ENCODE results near the gene PLIN5.
"Not testable (repeated sequence)": the region's sequence is repeated elsewhere in the genome, so short reads cannot be mapped to it uniquely, and the experiment has no call there.

The PLIN5 gene

GRCh38 chr19:4566402-4567051, 31.5 kb upstream of the PLIN5 start:
- DNase-seq = no peak

DNA sequence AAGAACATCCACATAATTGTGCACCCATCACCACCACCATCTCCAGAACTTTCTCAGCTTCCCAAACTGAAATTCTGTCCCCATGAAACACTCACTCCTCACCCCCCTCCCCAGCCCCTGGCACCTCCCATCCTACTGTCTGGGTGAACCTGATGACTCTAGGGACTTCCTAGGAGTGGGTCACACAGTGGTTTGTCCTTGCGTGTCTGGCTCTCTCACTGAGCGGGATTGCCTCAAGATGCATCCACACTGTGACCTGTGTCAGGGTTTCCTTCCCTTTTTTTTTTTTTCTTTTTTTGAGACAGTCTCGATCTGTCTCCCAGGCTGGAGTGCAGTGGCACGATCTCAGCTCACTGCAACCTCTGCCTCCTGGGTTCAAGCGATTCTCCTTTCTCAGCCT, 28.5 kb upstream of the PLIN5 start:
- DNase-seq = not testable (repeated sequence)

DNA sequence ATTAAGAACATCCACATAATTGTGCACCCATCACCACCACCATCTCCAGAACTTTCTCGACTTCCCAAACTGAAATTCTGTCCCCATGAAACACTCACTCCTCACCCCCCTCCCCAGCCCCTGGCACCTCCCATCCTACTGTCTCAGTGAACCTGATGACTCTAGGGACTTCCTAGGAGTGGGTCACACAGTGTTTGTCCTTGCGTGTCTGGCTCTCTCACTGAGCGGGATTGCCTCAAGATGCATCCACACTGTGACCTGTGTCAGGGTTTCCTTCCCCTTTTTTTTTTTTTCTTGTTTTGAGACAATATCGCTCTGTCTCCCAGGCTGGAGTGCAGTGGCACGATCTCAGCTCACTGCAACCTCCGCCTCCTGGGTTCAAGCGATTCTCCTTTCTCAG, 27.1 kb upstream of the PLIN5 start:
- not testable (repeated sequence) for DNase-seq

GRCh38 chr19:4559569-4559968, 24.5 kb upstream of the PLIN5 start, which contains the start of gene SEMA6B:
TSS of gene SEMA6B (minus strand) at chr19:4559684. CDS start at chr19:4558457, 1,227 bp downstream.
- no peak for DNase-seq

DNA sequence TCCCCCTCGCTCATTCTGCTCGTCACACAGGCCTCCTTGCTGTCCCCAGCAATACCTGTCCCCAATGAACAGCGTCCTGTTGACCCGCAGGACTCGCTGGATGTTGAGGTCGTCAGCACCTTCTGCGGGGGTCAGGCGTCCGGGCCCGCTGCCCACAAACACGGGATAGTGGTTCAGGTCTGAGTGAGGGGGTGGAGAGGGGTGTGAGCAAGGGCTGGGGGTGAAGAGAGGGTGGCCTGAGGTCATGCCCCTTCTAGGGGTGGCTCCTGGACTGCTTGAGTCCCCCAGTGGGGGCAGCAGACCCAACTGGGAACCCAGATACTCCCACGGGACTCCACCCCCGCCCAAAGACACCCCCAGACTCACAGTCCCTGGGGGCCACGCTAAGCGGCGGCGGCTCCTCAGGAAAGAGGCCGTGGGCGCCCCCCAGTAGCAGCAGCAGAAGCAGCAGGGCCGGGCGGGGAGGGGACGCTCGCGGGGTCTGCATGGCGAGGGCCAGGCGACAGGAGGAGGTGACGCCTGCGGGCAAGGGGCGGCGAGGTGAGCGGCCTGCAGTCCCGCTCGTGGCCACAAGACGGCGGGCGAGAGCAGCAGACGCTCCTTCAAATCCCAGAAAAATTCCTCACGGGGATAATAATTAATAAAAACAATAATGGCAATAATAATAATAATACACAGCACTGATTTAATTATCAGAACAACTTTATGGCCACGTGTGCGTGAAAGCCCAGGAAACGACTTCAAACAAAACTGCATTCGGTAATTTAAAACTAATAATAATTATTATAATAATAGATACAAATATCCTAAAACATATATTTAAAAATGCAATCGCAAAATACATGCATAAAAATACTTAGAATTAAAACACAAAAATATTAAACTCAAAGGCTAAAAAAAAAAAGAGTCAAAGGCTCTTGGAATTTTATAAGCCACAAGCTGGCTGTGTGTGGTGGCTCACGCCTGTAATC, 23.2 kb upstream of the PLIN5 start:
- no peak for DNase-seq

GRCh38 chr19:4557144-4557970, 22.3 kb upstream of the PLIN5 start:
- DNase-seq = no peak

GRCh38 chr19:4556597-4557127, 21.6 kb upstream of the PLIN5 start:
- DNase-seq = no peak

DNA sequence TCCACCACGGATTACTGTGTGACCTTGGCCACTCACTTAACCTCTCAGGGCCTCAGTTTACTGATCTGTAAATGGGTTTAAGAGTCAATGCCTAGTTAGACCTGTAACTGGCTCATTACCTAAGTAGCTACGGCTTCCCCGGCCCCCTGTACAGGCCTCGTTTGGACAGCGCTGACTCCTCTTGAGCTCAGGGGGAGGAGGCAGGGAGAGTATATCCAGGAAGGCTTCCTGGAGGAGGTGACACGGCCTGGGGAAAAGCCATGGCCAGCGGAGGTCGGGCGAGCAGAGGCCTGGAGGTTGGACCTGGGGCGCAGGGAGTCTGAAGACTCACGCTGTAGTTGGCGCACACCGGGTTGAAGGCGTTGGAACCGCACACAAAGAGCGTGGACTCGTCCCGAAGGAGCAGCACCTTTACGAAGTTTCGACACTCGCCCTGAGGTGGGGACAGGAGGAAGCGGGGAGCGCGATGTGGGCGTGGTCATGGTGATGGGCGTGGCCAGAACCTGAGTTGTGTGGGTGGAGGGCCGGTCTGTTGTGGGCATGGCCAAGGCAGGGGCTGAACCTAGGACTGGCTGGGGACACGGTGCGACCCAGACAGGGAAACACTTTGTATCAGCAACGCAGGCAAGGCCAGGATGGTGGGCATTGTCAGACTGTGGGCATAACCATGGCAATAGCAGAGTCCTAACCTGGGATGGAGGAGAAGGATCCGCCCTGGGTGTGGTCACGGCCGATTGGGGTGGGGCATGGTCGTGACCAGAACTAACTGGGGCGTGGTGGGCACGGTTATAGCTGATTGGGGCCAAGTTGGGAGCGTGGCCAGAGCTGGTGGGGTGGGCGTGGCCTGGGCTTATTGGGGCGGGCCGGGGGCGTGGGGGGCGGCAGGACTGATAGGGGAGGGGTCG, 20.9 kb upstream of the PLIN5 start:
- no peak for DNase-seq

GRCh38 chr19:4554717-4555116, 19.7 kb upstream of the PLIN5 start:
- no peak for DNase-seq

- no peak for DNase-seq
Observed at GRCh38 chr19:4553775-4554174, 18.8 kb upstream of the PLIN5 start.

DNA sequence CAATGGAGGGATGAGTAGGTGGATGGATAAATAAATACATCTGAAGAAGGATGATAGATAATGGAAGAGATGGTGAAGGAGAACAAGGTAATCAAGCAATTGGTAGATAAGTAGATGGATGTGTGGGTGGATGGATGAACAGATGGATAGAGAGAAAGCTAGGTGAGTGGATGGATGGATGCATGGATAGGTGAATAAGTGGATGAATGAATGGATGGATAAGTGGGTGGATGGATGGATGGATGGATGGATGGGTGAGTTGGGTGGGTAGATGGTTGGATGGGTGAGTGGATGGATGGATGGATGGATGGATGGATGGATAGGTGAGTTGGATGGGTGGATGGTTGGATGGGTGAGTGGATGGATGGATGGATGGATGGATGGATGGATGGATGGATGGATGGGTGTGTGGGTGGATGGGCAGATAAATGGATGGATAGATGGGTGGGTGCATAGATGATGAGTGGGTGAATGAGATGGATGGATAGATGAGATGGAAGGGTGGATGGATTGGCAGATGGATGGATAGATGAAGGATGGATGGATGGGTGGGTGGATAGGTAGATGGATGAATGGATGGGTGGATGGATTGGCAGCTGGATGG, 18.2 kb upstream of the PLIN5 start:
- DNase-seq = no peak

GRCh38 chr19:4552525-4552819, 17.4 kb upstream of the PLIN5 start:
- no peak for DNase-seq

DNA sequence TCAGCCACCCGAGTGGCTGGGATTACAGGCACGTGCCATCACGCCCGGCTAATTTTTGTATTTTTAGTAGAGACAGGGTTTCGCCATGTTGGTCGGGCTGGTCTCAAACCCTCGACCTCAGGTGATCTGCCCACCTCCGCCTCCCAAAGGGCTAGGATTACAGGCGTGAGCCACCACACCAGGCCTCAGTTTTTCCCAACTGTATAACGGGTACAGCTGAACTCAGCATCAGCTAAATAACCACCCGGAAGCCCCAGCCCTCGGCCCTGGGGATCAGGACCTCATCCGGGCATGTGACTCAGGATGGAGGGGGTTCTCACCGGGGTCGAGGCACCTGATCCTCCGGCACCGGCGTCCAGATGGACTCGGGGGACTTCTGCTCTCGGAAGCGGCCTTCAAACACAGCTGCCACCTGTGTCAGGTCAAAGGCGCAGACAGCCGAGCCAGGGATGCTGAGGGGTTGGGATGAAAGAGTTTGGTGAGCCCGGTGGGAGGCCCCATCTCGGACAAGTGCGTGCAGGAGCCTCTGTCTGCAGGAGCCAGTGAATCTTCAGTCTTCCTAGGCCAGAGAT, 15.5 kb upstream of the PLIN5 start:
- no peak for DNase-seq

DNA sequence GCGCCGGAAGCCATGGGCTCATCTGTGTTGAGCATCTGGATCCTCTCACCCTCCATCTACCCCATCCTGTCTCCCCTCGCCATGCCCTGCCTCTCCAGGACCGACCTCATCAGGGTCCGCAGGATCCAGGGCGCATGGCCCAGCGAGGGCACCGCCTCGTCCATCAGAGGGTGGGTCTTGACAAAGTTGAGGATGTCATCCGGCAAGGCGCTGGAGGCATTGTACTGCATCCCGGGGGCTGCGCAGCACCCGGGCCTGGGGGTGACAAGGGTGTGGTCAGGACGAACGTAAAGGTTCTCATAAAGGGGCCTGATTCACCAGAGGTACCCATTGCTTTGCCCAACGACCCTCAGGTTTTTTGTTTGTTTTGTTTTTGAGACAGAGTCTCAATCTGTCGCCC, 15.0 kb upstream of the PLIN5 start:
- no peak for DNase-seq

GRCh38 chr19:4548238-4548584, 13.2 kb upstream of the PLIN5 start:
- no peak for DNase-seq

DNA sequence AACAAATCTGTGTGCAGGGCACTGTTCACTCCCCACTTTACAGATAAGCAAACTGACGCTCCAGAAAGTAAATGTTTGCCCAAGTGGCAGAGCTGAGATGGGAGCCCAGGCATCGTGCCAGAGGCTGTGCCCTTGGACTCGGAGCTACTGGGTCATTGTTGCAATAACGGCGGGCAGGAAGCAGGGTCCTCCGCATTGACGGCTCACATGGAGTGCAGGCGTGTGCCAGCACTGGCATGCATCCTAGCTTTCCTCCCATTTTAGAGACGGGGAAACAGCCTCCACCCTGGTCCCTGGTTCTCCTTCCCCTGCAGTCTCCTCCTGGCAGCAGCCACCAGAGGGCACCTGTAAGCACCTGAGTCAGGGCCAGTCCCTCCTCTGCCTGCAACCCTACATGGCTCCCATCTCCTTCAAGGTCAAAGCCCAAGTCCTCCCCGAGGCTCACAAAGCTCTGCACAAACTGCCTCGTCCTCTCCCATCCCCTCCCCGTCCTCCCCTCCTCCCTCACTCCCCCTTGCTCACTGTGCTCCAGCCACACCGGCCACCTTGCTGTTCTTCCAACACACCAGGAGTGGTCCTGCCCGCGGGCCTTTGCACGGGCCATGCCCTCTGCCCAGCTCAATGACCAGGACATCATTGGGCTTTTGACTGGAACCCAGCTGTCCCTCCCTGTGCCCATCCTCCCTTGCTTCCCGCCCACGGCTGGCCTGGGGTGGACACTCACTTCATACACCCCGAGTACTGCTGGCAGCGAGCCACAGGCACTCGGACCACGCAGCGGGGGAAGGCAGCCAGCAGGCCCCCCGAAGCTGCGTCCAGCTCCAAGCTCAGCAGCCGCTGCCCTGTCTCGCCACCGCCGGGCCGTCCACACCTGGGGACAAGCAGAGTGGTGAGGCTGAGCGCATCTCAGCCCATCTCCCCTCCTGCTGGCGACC, 12.5 kb upstream of the PLIN5 start:
- DNase-seq = no peak

DNA sequence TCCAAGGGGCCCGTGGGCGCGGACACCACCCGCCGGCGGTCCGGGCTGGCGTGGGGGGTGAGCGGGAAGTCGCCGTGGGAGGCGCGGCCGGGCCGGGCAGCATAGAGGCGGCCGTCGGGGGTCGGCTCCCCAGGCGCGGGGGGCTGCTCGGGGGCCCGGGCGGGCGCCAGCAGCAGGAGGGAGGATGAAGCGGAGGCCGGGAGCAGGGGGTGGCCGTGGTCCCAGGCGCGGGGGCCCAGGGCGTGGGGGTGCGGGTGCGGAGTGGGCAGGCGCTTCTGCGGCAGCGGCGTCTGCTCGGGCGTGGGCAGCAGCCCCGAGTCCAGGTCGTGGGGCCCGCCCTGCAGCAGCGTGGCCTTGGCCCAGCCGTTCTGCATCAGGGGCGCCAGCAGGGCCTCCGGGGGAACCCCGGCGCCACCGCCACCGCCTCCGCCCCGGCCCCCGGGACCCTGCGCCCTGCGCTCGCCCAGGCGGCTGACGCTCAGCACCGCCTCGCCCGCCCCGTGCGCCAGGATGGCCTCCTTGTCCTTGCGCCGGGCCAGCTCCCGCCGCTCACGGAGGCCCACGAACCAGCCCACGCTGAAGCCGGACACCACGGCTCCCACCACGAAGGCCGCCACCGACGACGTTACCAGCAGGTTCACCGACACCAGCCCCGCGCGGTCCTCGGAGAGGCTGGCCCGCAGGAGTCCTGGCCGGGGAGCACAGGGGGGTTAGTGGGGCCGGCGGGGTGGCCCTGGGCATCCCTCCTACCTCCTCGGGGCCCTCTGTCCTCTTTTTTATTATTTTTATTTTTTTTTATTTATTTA, 9.0 kb upstream of the PLIN5 start:
- DNase-seq = no peak

DNA sequence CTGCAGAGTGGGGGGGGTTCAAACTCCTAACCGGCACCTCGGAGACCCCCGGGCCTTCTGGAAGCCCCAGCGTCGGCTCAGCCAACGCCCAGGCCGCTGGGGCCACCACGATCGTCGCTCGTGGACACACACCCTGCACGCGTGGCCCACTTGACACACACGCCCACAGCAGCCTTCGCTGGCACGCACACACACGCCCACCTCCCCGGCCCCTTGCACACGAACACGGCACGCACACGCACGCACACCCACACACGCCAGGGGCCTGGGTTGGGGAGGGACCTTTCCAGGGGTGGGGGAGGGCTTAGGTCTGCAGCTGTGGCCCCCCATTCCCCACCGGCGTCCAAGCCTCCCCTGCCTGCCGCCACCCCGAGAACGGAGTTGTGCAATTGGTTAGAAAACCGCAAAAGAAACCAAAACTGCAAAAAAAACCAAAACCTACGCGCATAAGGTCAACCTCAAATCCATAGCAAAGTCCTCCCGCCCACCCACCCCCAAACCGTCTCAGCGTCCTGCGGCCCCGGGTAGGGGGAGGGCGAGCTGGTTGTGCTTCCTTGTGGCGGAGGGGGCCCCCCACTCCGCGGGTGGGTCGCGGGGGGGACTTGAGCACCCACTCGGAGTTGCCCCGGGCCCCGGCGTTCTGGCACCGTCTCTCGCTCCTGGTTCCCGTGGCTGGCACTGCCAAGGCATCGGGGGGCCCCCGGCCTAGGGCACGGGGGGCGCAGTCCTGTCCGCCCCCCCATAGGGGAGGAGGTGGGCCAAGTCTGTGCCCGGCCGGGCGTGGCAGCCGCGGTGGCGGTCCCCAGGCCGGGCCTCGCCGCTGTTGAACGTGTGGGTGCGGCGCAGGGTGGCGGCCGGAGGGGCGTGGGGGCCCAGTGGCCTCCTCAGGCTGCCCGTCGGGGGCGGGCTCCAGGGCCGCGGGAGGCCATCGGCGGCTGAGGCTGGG, 8.1 kb upstream of the PLIN5 start:
- DNase-seq = no peak
